CD4-positive, alpha-beta T cell treated with Interleukin-17A for 4 hours (primary cell): ENCODE data around the gene MEF2D.

Experiments used
- DNase-seq: peaks from one replicate; pipeline ENCODE4 v3.0.0-alpha.2; 2020; ENCODE audit warnings: mixed read lengths

The MEF2D gene

DNA sequence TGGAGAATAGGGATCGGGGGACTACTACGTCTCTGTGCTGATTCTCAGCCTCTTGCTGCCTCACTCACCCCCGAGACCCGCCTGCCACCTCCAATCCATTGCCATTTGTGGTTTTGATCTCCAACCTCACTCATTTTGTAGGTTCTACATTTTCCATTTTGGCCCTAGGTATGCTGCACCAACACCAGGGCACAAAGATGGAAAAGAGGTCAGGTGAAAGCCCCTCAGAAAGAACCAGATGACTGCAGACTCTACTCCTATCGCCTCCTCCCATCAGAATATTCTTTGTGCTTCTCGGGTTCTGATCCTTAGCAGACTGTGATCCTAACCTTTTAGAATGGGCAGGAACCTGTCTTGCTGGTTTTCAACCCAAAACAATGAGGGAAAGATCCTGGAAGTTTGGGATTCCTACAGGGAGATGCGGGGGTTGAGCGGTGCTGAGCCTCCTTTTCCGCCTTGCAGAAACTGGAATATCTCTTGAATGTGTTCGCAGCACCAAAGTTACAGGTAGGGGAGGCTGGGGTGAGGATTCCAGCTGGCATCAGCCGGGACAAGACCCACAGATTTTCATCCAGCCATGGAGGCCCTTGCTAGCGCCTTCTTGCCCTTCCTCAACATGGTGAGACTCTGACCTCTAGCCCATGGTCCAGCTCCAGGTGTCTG lies 78.5 kb downstream of the MEF2D start:
- DNase-seq, result no peak

- peak; percentile 70 for DNase-seq
These were observed 79.3 kb downstream of the MEF2D start for GRCh38 chr1:156421062-156421938.

DNA sequence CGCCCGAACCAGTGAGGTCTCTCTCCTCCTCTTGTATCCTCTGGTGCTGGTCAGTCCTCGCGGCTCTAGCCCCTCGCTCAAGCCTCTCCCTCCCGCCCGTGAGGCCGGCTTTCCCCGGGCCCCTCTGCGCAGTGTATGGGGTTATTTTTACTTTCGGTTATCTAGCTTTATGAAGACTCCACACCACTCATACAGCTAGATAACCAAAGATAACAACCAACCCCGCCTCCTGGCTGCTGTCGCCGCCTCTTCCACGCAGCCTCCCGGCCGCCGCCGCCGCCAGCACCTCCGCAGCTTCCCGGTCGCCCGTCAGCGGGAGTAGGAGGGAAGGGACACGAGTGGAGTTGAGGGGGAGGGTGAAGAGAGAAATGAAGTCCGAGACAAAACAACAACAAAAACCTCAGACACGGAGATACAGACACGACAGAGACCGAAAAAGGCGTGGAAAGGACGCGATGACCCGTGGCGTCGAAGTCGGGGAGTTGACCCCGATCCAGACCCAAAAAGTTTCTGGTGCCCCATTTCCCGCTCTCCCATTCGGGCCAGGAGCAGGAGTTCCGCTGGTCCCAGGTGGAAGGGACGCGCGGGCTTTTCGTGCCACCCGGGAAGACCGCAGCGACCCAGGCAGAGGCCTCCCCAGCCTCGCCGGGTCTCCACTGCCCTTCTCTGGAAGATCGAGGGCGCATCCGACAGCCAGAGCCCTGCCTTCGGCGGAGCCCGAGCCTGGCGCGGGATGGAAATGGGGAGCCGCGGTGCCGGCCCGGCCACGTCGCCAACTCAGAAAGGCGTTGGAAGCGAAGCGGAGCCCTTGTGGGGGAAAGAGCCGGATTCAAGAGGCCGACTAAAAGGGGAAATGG lies 80.1 kb downstream of the MEF2D start:
- DNase-seq, result peak; percentile 50

DNA sequence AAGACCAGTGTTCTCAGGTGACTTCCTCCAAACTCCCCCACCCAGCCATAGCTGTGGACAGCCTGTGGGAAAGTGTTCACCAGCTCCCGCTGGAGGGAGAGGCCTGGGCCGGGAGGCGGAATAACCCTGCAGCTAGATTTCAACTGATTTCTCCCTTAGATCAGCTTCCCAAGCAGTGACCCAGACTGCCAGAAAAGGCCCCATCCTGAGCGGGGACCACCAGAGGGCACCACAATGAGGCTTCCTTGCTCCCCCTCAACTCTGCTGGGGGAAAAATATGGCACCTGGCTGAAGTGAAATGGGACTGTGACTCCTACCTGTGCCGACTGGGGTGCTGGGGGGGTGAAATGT lies 80.7 kb downstream of the MEF2D start:
- peak; percentile 49 for DNase-seq

GRCh38 chr1:156418416-156419070 lies 82.0 kb downstream of the MEF2D start:
- DNase-seq, result no peak

GRCh38 chr1:156417401-156418020 lies 83.1 kb downstream of the MEF2D start:
- no peak for DNase-seq

DNA sequence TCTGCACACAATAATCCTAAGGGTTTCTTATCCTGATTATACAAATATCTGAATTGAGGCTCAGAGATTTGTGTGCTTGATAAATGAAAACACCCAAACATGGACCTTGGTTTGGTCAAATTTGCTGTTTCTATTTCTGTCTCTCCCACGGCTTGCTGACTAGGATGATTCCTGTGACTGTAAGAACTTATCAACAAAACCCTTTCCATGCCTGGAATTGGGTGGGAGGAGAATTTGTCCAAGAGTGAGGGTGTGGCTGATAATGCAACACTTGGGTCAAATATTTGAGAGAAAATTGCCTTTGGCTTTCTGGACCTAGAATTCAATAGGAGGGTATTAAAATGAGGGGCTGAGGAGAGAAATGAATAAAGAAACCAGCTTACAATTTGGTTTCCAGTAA lies 83.6 kb downstream of the MEF2D start:
- no peak for DNase-seq

GRCh38 chr1:156414461-156415064 lies 86.0 kb downstream of the MEF2D start:
- DNase-seq, result peak; percentile 16
